Measurements from ENCODE around the gene ENTREP3. TPM values are rescaled to one million over a fixed set of nuclear protein-coding genes. Genes with fewer than 3 reads are reported as not detected.

ENTREP3 gene
- total RNA-seq, 2 experiments from 2014 or later, result 41.1 to 42.2 TPM

GRCh38 chr1:155260276-155260675, 5.0 kb upstream of the ENTREP3 start:
- Mint-ChIP-seq H3K36me3 (ENCODE audit: low read depth) (peaks cover 75% of the 10 kb centered on the region), H3K4me3 (peak overlapping the region; percentile 96), H3K27ac (peak overlapping the region; percentile 89), H3K9me3 (no peaks in the 10 kb centered on the region), H3K27me3 (no peaks in the 10 kb centered on the region), H3K4me1 (ENCODE audit: low read depth) (peaks cover 40% of the 10 kb centered on the region)
- intact Hi-C loops (cut with micrococcal nuclease), result loop anchor here (5.0 kb wide), 1 partner anchor 47 kb away; the partner anchor contains the start of gene FDPS
- TF ChIP-seq CTCF (IDR thresholded peaks at IDR 0.05), result no peak
- ATAC-seq (no peak), DNase-seq (no peak)
- CTCF ChIA-PET, result interaction anchor here (0.8 to 18.9 kb wide), 3 partner anchors 11 to 156 kb away, joined by 3 to 232 read pairs (median 5); no protein-coding TSS in a partner anchor
- POLR2A ChIA-PET, result interaction anchor here (1.0 to 4.7 kb wide), 6 partner anchors 9 to 63 kb away, joined by 3 to 37 read pairs (median 4); partner anchors contain the start of genes CLK2 and RUSC1

DNA sequence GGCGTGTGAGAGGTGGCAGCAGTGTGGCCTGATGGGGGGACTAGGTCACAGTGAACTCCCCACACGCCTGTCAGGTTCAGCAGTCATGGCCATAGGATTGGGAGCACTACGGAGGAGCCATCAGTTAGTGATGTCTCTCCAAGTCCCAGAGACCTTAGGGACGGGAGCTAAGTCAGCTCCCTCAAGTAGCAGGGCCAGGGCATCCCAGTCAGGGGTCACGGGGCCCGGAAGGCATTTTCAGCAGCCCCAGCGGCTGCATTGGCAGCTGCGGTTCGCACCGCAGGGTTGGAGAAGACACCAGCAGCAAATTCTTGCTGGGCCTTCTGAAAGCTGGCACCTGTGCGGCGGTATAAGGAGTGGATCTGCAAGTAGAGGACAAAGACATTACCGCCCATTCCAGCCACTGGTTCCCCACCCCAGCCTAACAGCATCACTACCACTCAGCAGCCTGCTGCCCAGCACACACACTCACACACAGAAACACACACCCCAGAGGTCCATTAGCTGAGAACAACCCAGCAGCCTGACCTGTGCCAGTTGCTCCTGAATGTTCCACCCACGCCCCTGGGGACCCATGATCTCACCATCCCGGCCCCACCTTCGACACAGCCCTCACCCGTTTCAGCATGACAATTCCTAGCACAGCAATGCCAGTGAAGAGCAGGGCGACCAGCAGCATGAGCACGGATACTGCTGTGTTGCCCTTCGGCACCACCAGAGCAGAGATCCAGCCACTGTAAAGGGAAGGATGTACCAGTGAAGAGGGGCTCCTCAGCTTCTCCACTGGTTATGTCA, 972 bp upstream of the ENTREP3 start:
- Mint-ChIP-seq H3K27ac (peak overlapping the region; percentile 13), H3K9me3 (no peaks in the 10 kb centered on the region), H3K27me3 (no peaks in the 10 kb centered on the region), H3K36me3 (ENCODE audit: low read depth) (peaks cover 36% of the 10 kb centered on the region), H3K4me1 (ENCODE audit: low read depth) (peaks cover 36% of the 10 kb centered on the region), H3K4me3 (peak overlapping the region; percentile 77)
- DNase-seq (no peak), ATAC-seq (no peak)
- ChIA-PET CTCF (interaction anchor here (1.0 to 1.8 kb wide), 5 partner anchors 10 to 83 kb away, joined by 3 to 5 read pairs (median 4); partner anchors contain the start of gene KRTCAP2), POLR2A (interaction anchor here (0.6 to 3.7 kb wide), 8 partner anchors 11 to 307 kb away, joined by 3 to 20 read pairs (median 3); partner anchors contain the start of genes ASH1L, CLK2 and TRIM46)
- no peak for TF ChIP-seq CTCF (IDR thresholded peaks at IDR 0.05)
- intact Hi-C loops (cut with micrococcal nuclease), result loop anchor here (10.0 kb wide), 1 partner anchor 339 kb away; no protein-coding TSS in a partner anchor

DNA sequence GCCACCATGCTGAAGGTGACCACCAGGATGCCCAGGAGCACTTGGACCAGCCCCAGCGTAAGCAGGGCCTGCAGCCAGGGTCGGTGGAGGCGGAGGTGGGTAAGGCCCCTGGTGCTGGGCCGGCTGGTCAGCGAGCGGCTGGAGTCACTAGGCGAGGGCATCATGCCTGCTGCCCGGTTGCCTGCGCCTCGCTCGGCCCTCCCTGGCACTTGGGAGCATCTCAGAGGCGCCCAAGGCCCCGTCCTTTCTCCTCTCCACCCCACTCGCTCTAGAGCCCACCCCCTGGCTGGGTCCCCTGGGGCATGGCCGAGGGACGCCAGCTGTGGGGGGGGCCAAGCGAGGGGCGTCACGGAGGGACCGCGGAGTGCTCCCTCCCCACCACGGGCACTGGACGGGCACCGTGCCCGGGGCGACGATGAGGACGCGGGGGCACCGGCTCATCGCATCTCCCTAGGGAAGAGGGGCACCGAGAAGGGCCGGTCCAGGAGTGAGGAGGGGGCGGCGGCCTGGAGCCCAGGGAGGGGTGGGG, 505 bp downstream of the ENTREP3 start:
- no peak for DNase-seq

DNA sequence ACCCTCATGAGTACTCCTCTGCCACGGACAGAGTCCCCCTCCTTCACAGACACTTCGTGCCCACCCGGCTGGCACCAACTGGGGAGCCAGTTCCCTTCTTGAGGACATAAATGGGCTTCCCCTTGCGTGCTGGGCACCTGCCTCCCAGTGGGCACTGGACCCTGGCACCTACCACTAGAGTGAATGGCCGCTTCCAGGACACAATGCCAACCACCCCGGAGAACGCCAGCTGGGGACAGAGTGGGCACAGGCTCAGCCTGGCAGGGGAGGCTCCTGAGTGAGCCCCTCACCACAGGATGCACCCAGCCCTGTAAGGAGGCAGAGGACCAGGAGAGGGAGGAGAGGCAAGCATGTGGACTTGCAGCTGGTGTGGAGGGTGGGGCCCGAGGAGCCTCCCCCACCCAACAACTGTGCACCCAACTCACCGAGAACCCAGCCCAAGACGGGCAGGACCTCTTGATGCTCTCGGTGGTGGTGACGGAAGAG, 1.0 kb downstream of the ENTREP3 start:
- DNase-seq, result no peak
- intact Hi-C loops (cut with micrococcal nuclease), result loop anchor here (10.0 kb wide), 1 partner anchor 341 kb away; no protein-coding TSS in a partner anchor
- TF ChIP-seq CTCF (IDR thresholded peaks at IDR 0.05), result no peak
- peak overlapping the region; percentile 77 for H3K4me3 Mint-ChIP-seq
- H3K27ac Mint-ChIP-seq, result peak overlapping the region; percentile 28
- peaks cover 21% of the 10 kb centered on the region for H3K36me3 Mint-ChIP-seq (ENCODE audit: low read depth)
- ChIA-PET CTCF (no interaction called here), POLR2A (interaction anchor here (0.9 to 3.7 kb wide), 4 partner anchors 10 to 70 kb away, joined by 3 to 20 read pairs (median 4); partner anchors contain the start of gene CLK2)
- H3K9me3 Mint-ChIP-seq, result no peaks in the 10 kb centered on the region
- H3K4me1 Mint-ChIP-seq (ENCODE audit: low read depth), result peaks cover 31% of the 10 kb centered on the region
- no peaks in the 10 kb centered on the region for H3K27me3 Mint-ChIP-seq
- ATAC-seq, result no peak

More for the DNA sequence above, 505 bp downstream of the ENTREP3 start:
- Mint-ChIP-seq H3K36me3 (ENCODE audit: low read depth) (peaks cover 24% of the 10 kb centered on the region), H3K27ac (peak overlapping the region; percentile 34), H3K9me3 (no peaks in the 10 kb centered on the region), H3K4me1 (ENCODE audit: low read depth) (peaks cover 31% of the 10 kb centered on the region), H3K4me3 (peak overlapping the region; percentile 77), H3K27me3 (no peaks in the 10 kb centered on the region)
- ChIA-PET POLR2A (interaction anchor here (0.9 to 3.7 kb wide), 3 partner anchors 17 to 70 kb away, joined by 3 to 20 read pairs (median 3); partner anchors contain the start of gene CLK2), CTCF (interaction anchor here (0.7 to 1.8 kb wide), 5 partner anchors 13 to 461 kb away, joined by 3 to 5 read pairs (median 4); partner anchors contain the start of gene KRTCAP2)
- TF ChIP-seq CTCF (IDR thresholded peaks at IDR 0.05), result no peak
- ATAC-seq, result no peak
- intact Hi-C loops (cut with micrococcal nuclease), result loop anchor here (10.0 kb wide), 1 partner anchor 340 kb away; no protein-coding TSS in a partner anchor
